Neural cell (in vitro differentiated cells): Measurements from ENCODE around the gene FAM200B. TPM values are rescaled to one million over a fixed set of nuclear protein-coding genes. Genes with fewer than 3 reads are reported as not detected.

Source experiments
- H2AFZ ChIP-seq: fragments of 200-600, 300-800 bp; sonication (generic), shearing (Covaris generic); 2 replicates; pipeline ENCODE4 v1.6.0; 2014; ENCODE audit warnings: low read depth, mild to moderate bottlenecking, antibody characterized with exemption, low read length, moderate library complexity
- H3F3A ChIP-seq: fragments of 200-600 bp; shearing (Covaris generic); 2 replicates; pipeline ENCODE4 v1.6.1; 2016; ENCODE audit warnings: mild to moderate bottlenecking, moderate library complexity, mixed read lengths, antibody characterized with exemption, low read length; ENCODE audit not compliant: insufficient read depth, poor library complexity, severe bottlenecking
- H3K27ac ChIP-seq: fragments of 200-600, 300-800 bp; sonication (generic), shearing (Covaris generic); 2 replicates; pipeline ENCODE4 v1.5.1; 2014; ENCODE audit warnings: mild to moderate bottlenecking, low read length, moderate library complexity
- H3K27me3 ChIP-seq: fragments of 300-800, 200-600 bp; sonication (generic), shearing (Covaris generic); 2 replicates; pipeline ENCODE4 v1.6.0; 2014; ENCODE audit warnings: mild to moderate bottlenecking, low read depth, low read length, moderate library complexity; ENCODE audit not compliant: insufficient read depth
- H3K36me3 ChIP-seq: fragments of 300-800, 200-600 bp; sonication (generic), shearing (Covaris generic); 2 replicates; pipeline ENCODE4 v1.5.1; 2014; ENCODE audit warnings: mild to moderate bottlenecking, antibody characterized with exemption, low read length, moderate library complexity; ENCODE audit not compliant: insufficient read depth
- H3K4me2 ChIP-seq: fragments of 300-800, 200-600 bp; sonication (generic), shearing (Covaris generic); 2 replicates; pipeline ENCODE4 v1.6.0; 2014; ENCODE audit warnings: mild to moderate bottlenecking, low read length
- H3K4me3 ChIP-seq: fragments of 300-800, 200-600 bp; sonication (generic), shearing (Covaris generic); 2 replicates; pipeline ENCODE4 v1.5.1; 2014; ENCODE audit warnings: mild to moderate bottlenecking, low read length, moderate library complexity
- H3K79me2 ChIP-seq: fragments of 200-600 bp; shearing (Covaris generic); replicated peaks from 2 replicates; pipeline ENCODE4 v1.6.0; 2014; ENCODE audit warnings: mild to moderate bottlenecking, low read length, moderate library complexity; ENCODE audit not compliant: insufficient read depth
- H3K9ac ChIP-seq: fragments of 300-800, 200-600 bp; sonication (generic), shearing (Covaris generic); 2 replicates; pipeline ENCODE4 v1.6.1; 2016; ENCODE audit warnings: mild to moderate bottlenecking, low read length, mixed read lengths
- H3K9me2 ChIP-seq: fragments of 200-600 bp; shearing (Covaris generic); 2 replicates; pipeline ENCODE4 v1.6.1; 2016; ENCODE audit warnings: mild to moderate bottlenecking, low read length, mixed read lengths; ENCODE audit not compliant: insufficient read depth
- H3K9me3 ChIP-seq: fragments of 200-600, 300-800 bp; sonication (generic), shearing (Covaris generic); 2 replicates; pipeline ENCODE4 v1.6.1; 2016; ENCODE audit warnings: mild to moderate bottlenecking, mixed run types, low read length, moderate library complexity, mixed read lengths
- H4K20me1 ChIP-seq: fragments of 200-600 bp; shearing (Covaris generic); 2 replicates; pipeline ENCODE4 v1.6.1; 2016; ENCODE audit warnings: mild to moderate bottlenecking, mixed run types; ENCODE audit not compliant: insufficient read depth
- EP300 ChIP-seq: fragments of 450-650 bp; conservative IDR thresholded peaks from 2 replicates; pipeline ENCODE4 v1.6.1; 2014; ENCODE audit warnings: antibody characterized with exemption, mild to moderate bottlenecking, moderate library complexity; ENCODE audit not compliant: poor library complexity, severe bottlenecking
- EZH2 ChIP-seq: fragments of 200-600, 300-800 bp; shearing (Covaris generic), sonication (generic); IDR thresholded peaks from 2 replicates; pipeline ENCODE4 v1.6.1; 2014; ENCODE audit warnings: antibody characterized with exemption, low read length, borderline replicate concordance, mild to moderate bottlenecking; ENCODE audit not compliant: insufficient read depth, poor library complexity, severe bottlenecking
- MXI1 ChIP-seq: fragments of 450-650 bp; conservative IDR thresholded peaks from 2 replicates; pipeline ENCODE4 v1.6.1; 2014; ENCODE audit warnings: antibody characterized with exemption, mild to moderate bottlenecking; ENCODE audit not compliant: poor library complexity, severe bottlenecking
- POLR2AphosphoS5 ChIP-seq: IDR thresholded peaks from 2 replicates; pipeline ENCODE4 v1.6.1; 2012
- RAD21 ChIP-seq: fragments of 450-650 bp; conservative IDR thresholded peaks from 2 replicates; pipeline ENCODE4 v1.6.1; 2014; ENCODE audit warnings: antibody characterized with exemption, mild to moderate bottlenecking, moderate library complexity
- SMC3 ChIP-seq: fragments of 450-650 bp; conservative IDR thresholded peaks from 2 replicates; pipeline ENCODE4 v1.6.1; 2014; ENCODE audit warnings: antibody characterized with exemption, mild to moderate bottlenecking, moderate library complexity; ENCODE audit not compliant: poor library complexity
- TAF1 ChIP-seq: IDR thresholded peaks from 2 replicates; pipeline ENCODE4 v1.6.1; 2012; ENCODE audit warnings: low read depth
- polyA plus RNA-seq: library from polyadenylated mRNA; depleted of rRNA; stranded (reverse); fragments of >200 nt; gene quantifications from 2 replicates; pipeline ENCODE4 v1.2.3, GENCODE V29; 2014
- TF ChIP-seq, protein P1 (sequence below): IDR thresholded peaks from 2 replicates; pipeline ENCODE4 v1.6.1; 2012; ENCODE audit warnings: borderline replicate concordance
- TF ChIP-seq, protein P2 (sequence below): fragments of 450-650 bp; IDR thresholded peaks from 2 replicates; pipeline ENCODE4 v1.5.1; 2014; ENCODE audit warnings: antibody characterized with exemption, mild to moderate bottlenecking, moderate library complexity; ENCODE audit not compliant: poor library complexity, severe bottlenecking

Gene FAM200B
- polyA plus RNA-seq, 1 donor from 2014 or later = 238 TPM

DNA sequence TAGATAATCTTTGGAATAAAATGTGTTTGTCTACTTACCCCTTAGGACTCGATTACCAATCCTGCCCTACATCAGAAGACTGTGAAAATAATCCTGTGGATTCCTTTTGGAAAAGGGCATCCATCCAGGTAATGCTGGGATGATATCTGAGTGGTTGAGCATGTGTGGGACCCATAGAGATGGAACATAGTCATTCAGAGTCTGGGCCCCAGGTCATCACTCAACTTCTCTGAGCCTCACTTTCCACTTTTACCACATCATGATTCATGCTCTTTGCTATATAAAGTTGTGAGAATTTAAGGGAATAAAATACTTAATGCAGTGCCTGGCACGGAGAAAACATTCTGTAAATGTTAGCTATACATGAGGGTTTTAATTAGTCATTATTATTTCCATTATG, 30.1 kb downstream of the FAM200B start:
- Histone ChIP-seq H3K27me3 (no peaks in the 10 kb centered on the region), H3K9ac (no peak overlapping the region), H3K9me2 (no peaks in the 10 kb centered on the region), H3K79me2 (no peaks in the 10 kb centered on the region), H3F3A (no peaks in the 10 kb centered on the region), H4K20me1 (no peaks in the 10 kb centered on the region), H3K4me2 (no peak overlapping the region), H3K27ac (no peak overlapping the region), H3K4me3 (no peak overlapping the region), H2AFZ (no peak overlapping the region), H3K36me3 (no peaks in the 10 kb centered on the region), H3K9me3 (no peaks in the 10 kb centered on the region)
- TF ChIP-seq EZH2 = no peak
- no peak for TF ChIP-seq POLR2AphosphoS5
- no peak for TF ChIP-seq EP300
- TF ChIP-seq RAD21 = no peak
- TF ChIP-seq, protein P1, sequence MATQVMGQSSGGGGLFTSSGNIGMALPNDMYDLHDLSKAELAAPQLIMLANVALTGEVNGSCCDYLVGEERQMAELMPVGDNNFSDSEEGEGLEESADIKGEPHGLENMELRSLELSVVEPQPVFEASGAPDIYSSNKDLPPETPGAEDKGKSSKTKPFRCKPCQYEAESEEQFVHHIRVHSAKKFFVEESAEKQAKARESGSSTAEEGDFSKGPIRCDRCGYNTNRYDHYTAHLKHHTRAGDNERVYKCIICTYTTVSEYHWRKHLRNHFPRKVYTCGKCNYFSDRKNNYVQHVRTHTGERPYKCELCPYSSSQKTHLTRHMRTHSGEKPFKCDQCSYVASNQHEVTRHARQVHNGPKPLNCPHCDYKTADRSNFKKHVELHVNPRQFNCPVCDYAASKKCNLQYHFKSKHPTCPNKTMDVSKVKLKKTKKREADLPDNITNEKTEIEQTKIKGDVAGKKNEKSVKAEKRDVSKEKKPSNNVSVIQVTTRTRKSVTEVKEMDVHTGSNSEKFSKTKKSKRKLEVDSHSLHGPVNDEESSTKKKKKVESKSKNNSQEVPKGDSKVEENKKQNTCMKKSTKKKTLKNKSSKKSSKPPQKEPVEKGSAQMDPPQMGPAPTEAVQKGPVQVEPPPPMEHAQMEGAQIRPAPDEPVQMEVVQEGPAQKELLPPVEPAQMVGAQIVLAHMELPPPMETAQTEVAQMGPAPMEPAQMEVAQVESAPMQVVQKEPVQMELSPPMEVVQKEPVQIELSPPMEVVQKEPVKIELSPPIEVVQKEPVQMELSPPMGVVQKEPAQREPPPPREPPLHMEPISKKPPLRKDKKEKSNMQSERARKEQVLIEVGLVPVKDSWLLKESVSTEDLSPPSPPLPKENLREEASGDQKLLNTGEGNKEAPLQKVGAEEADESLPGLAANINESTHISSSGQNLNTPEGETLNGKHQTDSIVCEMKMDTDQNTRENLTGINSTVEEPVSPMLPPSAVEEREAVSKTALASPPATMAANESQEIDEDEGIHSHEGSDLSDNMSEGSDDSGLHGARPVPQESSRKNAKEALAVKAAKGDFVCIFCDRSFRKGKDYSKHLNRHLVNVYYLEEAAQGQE = no peak
- TF ChIP-seq MXI1 = no peak
- TF ChIP-seq, protein P2, sequence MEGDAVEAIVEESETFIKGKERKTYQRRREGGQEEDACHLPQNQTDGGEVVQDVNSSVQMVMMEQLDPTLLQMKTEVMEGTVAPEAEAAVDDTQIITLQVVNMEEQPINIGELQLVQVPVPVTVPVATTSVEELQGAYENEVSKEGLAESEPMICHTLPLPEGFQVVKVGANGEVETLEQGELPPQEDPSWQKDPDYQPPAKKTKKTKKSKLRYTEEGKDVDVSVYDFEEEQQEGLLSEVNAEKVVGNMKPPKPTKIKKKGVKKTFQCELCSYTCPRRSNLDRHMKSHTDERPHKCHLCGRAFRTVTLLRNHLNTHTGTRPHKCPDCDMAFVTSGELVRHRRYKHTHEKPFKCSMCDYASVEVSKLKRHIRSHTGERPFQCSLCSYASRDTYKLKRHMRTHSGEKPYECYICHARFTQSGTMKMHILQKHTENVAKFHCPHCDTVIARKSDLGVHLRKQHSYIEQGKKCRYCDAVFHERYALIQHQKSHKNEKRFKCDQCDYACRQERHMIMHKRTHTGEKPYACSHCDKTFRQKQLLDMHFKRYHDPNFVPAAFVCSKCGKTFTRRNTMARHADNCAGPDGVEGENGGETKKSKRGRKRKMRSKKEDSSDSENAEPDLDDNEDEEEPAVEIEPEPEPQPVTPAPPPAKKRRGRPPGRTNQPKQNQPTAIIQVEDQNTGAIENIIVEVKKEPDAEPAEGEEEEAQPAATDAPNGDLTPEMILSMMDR = no peak
- TF ChIP-seq SMC3 = no peak
- no peak for TF ChIP-seq TAF1

DNA sequence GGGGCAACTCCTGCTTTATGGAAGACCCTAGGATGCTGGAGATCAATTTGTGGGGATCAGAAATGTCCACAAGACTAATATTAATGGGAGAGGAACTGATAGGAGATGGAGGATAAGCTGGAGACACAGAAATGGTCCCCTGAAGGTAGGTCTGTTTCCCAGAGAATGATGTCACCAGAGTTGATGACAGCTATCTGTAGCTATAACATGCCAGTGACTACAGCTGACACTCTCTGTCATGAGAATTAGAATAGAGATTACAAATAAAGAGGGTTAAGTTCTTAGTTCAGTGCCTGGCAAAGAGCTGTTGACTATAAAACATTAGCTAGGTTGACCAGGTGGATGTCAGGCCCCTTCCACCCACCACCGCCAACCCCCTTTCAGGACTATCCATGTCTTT, 30.6 kb downstream of the FAM200B start:
- no peak overlapping the region for H3K4me3 ChIP-seq
- no peaks in the 10 kb centered on the region for H3K27me3 ChIP-seq
- no peaks in the 10 kb centered on the region for H3F3A ChIP-seq
- H3K9me2 ChIP-seq = no peaks in the 10 kb centered on the region
- no peak for TF ChIP-seq RAD21
- TF ChIP-seq, protein P1 = no peak
- no peak for TF ChIP-seq MXI1
- no peak overlapping the region for H2AFZ ChIP-seq
- no peak overlapping the region for H3K9ac ChIP-seq
- no peak overlapping the region for H3K27ac ChIP-seq
- H3K9me3 ChIP-seq = no peaks in the 10 kb centered on the region
- H3K79me2 ChIP-seq = no peaks in the 10 kb centered on the region
- no peaks in the 10 kb centered on the region for H3K36me3 ChIP-seq
- H3K4me2 ChIP-seq = no peak overlapping the region
- no peaks in the 10 kb centered on the region for H4K20me1 ChIP-seq
